Fibroblast of skin of abdomen (primary cell): ENCODE data around the gene DNER.

Source experiments
- DNase-seq: peaks from one replicate; pipeline ENCODE4 v3.0.0-alpha.2; 2013

DNER gene

DNA sequence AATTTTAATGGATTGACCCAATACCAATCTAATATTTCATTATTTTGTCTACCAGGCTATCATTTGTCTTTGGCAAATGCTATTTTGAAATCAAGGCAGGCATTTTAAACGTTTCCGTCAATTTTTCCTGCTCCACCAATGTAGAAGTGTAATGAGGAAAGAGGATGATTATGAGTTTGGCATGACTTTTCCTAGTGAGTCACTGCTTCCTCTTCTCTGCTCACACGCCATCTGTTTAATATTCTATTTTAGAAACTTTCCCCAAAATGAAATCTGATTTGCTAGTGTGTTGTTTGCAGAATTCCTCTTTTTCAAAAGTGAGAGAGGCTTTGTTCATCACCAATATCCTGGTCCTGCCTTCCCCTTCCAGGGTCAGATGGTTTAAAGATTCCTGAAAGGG lies 400.8 kb downstream of the DNER start:
- DNase-seq = peak; percentile 43
